Measurements from ENCODE around the gene TBCE. TPM values are rescaled to one million over a fixed set of nuclear protein-coding genes. Genes with fewer than 3 reads are reported as not detected.

The TBCE gene
- total RNA-seq, 4 donors from 2014 or later: 12.0 to 35.8 (median 17.0) TPM

DNA sequence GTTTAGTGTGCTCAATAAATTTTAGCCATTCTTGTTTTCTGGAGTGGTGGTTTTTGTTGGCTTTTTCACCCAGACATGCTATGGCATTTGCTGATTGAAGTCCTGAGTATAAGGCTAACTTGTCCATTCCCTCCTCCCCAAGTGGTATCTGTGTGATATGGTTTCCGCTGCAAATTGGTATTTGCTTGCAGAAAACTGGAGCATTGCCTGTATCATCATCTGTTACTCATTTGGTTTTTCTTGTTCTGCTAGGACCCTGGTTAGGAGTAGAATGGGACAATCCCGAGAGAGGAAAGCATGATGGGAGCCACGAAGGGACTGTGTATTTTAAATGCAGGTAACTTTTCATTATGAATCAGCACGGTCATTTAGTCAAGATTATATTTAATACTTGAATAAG, 34.0 kb downstream of the TBCE start:
- intact Hi-C loops (cut with DNase I; ENCODE audit: low total_unique reads): no loop called here

GRCh38 chr1:235402457-235403200, 35.4 kb downstream of the TBCE start:
- no peak for TF ChIP-seq CTCF (IDR thresholded peaks at IDR 0.05)
- TF ChIP-seq POLR2A (IDR thresholded peaks at IDR 0.05): no peak
- no peak overlapping the region for H3K4me3 ChIP-seq (ENCODE audit: low read depth, poor library complexity, severe bottlenecking)
- no peak for DNase-seq (ENCODE audit: low spot score in 2 of 2)
- 91 to 92% methylated on average over 7 of the region's 7 CpGs for WGBS, 2 donors
- intact Hi-C loops (cut with DNase I; ENCODE audit: low total_unique reads): no loop called here

More for the DNA sequence above, 34.0 kb downstream of the TBCE start:
- no peak for DNase-seq (ENCODE audit: low spot score in 2 of 2)
- WGBS, 2 donors: 78 to 79% methylated on average over 4 of the region's 4 CpGs
- TF ChIP-seq POLR2A (IDR thresholded peaks at IDR 0.05): no peak
- no peak for TF ChIP-seq CTCF (IDR thresholded peaks at IDR 0.05)
- H3K4me3 ChIP-seq (ENCODE audit: low read depth, poor library complexity, severe bottlenecking): no peak overlapping the region

DNA sequence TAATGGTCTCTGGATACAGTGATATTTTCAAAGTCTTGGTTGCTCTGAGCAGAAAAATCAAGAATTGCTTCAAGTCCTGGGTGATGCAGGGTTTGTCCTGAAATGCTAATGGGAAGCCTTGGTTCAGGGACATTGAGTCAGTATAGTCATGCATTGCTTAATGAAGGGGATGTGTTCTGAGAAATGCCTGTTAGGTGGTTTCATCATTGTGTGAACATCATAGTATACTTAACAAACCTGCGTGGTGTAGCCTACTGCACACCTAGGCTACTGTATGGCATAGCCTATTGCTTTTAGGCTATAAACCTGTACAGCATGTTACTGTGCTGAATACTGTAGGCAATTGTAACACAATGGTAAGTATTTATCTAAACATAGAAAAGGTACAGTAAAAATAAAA, 36.4 kb downstream of the TBCE start:
- no peak overlapping the region for H3K4me3 ChIP-seq (ENCODE audit: low read depth, poor library complexity, severe bottlenecking)
- intact Hi-C loops (cut with DNase I; ENCODE audit: low total_unique reads): no loop called here
- no peak for DNase-seq (ENCODE audit: low spot score in 2 of 2)
- no peak for TF ChIP-seq CTCF (IDR thresholded peaks at IDR 0.05)
- TF ChIP-seq POLR2A (IDR thresholded peaks at IDR 0.05): no peak
- WGBS, 2 donors: 88 to 93% methylated on average over 1 of the region's 1 CpG

- no peak for TF ChIP-seq POLR2A (IDR thresholded peaks at IDR 0.05)
- no peak for TF ChIP-seq CTCF (IDR thresholded peaks at IDR 0.05)
- no peak overlapping the region for H3K4me3 ChIP-seq (ENCODE audit: low read depth, poor library complexity, severe bottlenecking)
- DNase-seq (ENCODE audit: low spot score in 2 of 2): no peak
- 87 to 95% methylated on average over 5 of the region's 5 CpGs for WGBS, 2 donors
- intact Hi-C loops (cut with DNase I; ENCODE audit: low total_unique reads): no loop called here
Measured at GRCh38 chr1:235404190-235404589, 37.0 kb downstream of the TBCE start.

DNA sequence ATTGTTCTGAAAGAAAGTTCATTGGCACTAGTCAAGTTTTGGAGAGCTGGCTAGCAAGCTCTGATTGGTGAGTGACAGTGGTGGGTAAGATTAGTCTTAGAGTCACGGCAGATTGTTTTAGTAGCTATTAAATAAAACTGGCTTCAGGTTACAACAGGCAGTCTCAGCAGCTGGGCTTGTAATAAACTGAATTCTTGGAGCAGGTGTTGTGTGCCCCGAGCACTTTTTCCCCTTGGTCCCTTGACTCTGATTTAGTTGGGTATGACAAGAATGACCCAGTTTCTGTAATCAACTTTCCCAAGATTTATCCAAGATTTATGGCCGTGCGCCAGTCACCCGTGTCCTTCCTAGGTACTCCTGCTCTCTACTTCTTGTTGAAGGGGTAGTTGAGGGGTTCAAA, 40.2 kb downstream of the TBCE start:
- intact Hi-C loops (cut with DNase I; ENCODE audit: low total_unique reads): no loop called here
- no peak for DNase-seq (ENCODE audit: low spot score in 2 of 2)
- H3K4me3 ChIP-seq (ENCODE audit: low read depth, poor library complexity, severe bottlenecking): no peak overlapping the region
- TF ChIP-seq POLR2A (IDR thresholded peaks at IDR 0.05) (no peak), CTCF (IDR thresholded peaks at IDR 0.05) (no peak)
- 56 to 65% methylated on average over 5 of the region's 5 CpGs for WGBS, 2 donors

DNA sequence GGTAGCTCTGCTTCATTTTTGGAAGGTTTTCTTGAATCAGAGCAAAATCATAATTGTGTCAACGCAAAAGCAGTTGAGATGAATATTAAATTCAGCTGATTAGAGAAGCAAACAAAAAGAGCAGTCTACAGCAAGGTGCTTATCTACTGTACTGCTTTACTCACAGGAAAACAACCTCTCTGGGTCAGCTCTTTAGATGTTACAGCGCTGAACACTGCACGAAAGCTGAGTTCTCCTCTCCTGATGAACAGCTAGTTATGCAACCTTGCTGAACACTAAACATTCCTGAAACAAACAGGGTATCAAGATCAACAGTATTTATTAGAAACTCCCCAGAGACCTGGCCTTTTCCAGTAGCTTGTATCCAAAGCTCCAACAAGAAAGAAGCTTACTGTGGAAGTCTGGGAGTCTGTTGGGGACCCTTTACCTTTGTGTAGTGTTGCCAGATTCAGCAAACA, 41.3 kb downstream of the TBCE start:
- WGBS, 2 donors: 76 to 89% methylated on average over 3 of the region's 3 CpGs

More for the DNA sequence above, 41.3 kb downstream of the TBCE start:
- intact Hi-C loops (cut with DNase I; ENCODE audit: low total_unique reads): no loop called here
- TF ChIP-seq CTCF (IDR thresholded peaks at IDR 0.05) (no peak), POLR2A (IDR thresholded peaks at IDR 0.05) (no peak)
- no peak overlapping the region for H3K4me3 ChIP-seq (ENCODE audit: low read depth, poor library complexity, severe bottlenecking)
- DNase-seq (ENCODE audit: low spot score in 2 of 2): no peak

All from lower leg skin (tissue), 4 donors.